AML-193 (cell line): ENCODE measurements around the gene AUTS2.

Source experiments
- DNase-seq, 2 experiments: peaks; one replicate each; lab custom pipeline; 2025; lab: John Stamatoyannopoulos, UW

Gene AUTS2

GRCh38 chr7:69686366-69686765 is 88.1 kb downstream of the AUTS2 start:
- DNase-seq, result no peak

GRCh38 chr7:69687739-69688433 is 89.6 kb downstream of the AUTS2 start:
- no peak for DNase-seq

- no peak for DNase-seq
Observed at GRCh38 chr7:69690329-69690728, 92.1 kb downstream of the AUTS2 start.

GRCh38 chr7:69691327-69691726 is 93.1 kb downstream of the AUTS2 start:
- DNase-seq, result no peak

- DNase-seq, result no peak
Observed at GRCh38 chr7:69691734-69692133, 93.5 kb downstream of the AUTS2 start.

GRCh38 chr7:69692611-69693010 is 94.3 kb downstream of the AUTS2 start:
- DNase-seq, result no peak

- DNase-seq, result no peak
Observed at GRCh38 chr7:69693042-69693441, 94.8 kb downstream of the AUTS2 start.

- DNase-seq, result peak; percentile 57 to 62
Observed at GRCh38 chr7:69696054-69696591, 97.8 kb downstream of the AUTS2 start.

- DNase-seq, result no peak
Observed at GRCh38 chr7:69696686-69697685, 98.7 kb downstream of the AUTS2 start.

- DNase-seq, result no peak
Observed at GRCh38 chr7:69698109-69698825, 100.0 kb downstream of the AUTS2 start.

- DNase-seq, result no peak
Observed at GRCh38 chr7:69699931-69700330, 101.7 kb downstream of the AUTS2 start.

- DNase-seq, result no peak
Observed at GRCh38 chr7:69700331-69700730, 102.1 kb downstream of the AUTS2 start.

- no peak for DNase-seq
Observed at GRCh38 chr7:69701288-69701687, 103.0 kb downstream of the AUTS2 start.

GRCh38 chr7:69702357-69702756 is 104.1 kb downstream of the AUTS2 start:
- DNase-seq, result no peak

GRCh38 chr7:69703099-69703498 is 104.8 kb downstream of the AUTS2 start:
- DNase-seq, result no peak

- DNase-seq, result no peak
Observed at GRCh38 chr7:69706070-69706469, 107.8 kb downstream of the AUTS2 start.

- DNase-seq, result no peak
Observed at GRCh38 chr7:69708857-69709256, 110.6 kb downstream of the AUTS2 start.

GRCh38 chr7:69710768-69711438 is 112.6 kb downstream of the AUTS2 start:
- no peak for DNase-seq

- no peak for DNase-seq
Observed at GRCh38 chr7:69714886-69715576, 116.8 kb downstream of the AUTS2 start.

- DNase-seq, result no peak
Observed at GRCh38 chr7:69717221-69717620, 118.9 kb downstream of the AUTS2 start.

GRCh38 chr7:69719717-69720116 is 121.4 kb downstream of the AUTS2 start:
- no peak for DNase-seq
